Left ventricle myocardium inferior (tissue), 1 donor: ENCODE measurements around the gene ANKRD36. TPM values are rescaled to one million over a fixed set of nuclear protein-coding genes. Genes with fewer than 3 reads are reported as not detected.
A peak's percentile ranks its signal among the peaks of the same experiment; 100 is the strongest.
"Not testable (repeated sequence)": the region's sequence is repeated elsewhere in the genome, so short reads cannot be mapped to it uniquely, and the experiment has no call there.

Experiments used
- DNase-seq: peaks from one replicate; pipeline ENCODE4 v3.0.0-alpha.2; 2020
- H3K27ac ChIP-seq: fragments of 200-600 bp; replicated peaks from 2 replicates; pipeline ENCODE4 v1.8.0; 2021
- H3K27me3 ChIP-seq: fragments of 200-600 bp; 2 replicates; pipeline ENCODE4 v1.8.0; 2021; ENCODE audit warnings: low read depth
- H3K36me3 ChIP-seq: fragments of 200-600 bp; 2 replicates; pipeline ENCODE4 v1.8.0; 2021
- H3K4me1 ChIP-seq: fragments of 200-600 bp; 2 replicates; pipeline ENCODE4 v1.8.0; 2021
- H3K4me3 ChIP-seq: fragments of 200-600 bp; 2 replicates; pipeline ENCODE4 v1.8.0; 2021; ENCODE audit warnings: mild to moderate bottlenecking, moderate library complexity
- H3K9me3 ChIP-seq: fragments of 200-600 bp; replicated peaks from 2 replicates; pipeline ENCODE4 v1.8.0; 2021
- intact Hi-C: fragments of 100-400 bp; cut with micrococcal nuclease; formaldehyde crosslinking; loops from one replicate; pipeline ENCODE4 v1.11.0; 2022
- total RNA-seq: library from RNA; stranded (reverse); fragmentation: NEBNext Ultra II Directional; extraction: Animal tissue kit (Norgen Biotek cat#: 25700); gene quantifications from one replicate; pipeline ENCODE4 v1.2.1, GENCODE V29; 2021
- TF ChIP-seq, protein P1 (sequence below): fragments of 200-600 bp; IDR thresholded peaks from 2 replicates; pipeline ENCODE4 v1.8.0; 2021; ENCODE audit warnings: antibody characterized with exemption, mild to moderate bottlenecking, borderline replicate concordance
- donor health status: DM: no; HTN: yes; CAD: no; lungs with severe emphysema.

The ANKRD36 gene
- total RNA-seq, 1 donor from 2014 or later, result 4.3 TPM

DNA sequence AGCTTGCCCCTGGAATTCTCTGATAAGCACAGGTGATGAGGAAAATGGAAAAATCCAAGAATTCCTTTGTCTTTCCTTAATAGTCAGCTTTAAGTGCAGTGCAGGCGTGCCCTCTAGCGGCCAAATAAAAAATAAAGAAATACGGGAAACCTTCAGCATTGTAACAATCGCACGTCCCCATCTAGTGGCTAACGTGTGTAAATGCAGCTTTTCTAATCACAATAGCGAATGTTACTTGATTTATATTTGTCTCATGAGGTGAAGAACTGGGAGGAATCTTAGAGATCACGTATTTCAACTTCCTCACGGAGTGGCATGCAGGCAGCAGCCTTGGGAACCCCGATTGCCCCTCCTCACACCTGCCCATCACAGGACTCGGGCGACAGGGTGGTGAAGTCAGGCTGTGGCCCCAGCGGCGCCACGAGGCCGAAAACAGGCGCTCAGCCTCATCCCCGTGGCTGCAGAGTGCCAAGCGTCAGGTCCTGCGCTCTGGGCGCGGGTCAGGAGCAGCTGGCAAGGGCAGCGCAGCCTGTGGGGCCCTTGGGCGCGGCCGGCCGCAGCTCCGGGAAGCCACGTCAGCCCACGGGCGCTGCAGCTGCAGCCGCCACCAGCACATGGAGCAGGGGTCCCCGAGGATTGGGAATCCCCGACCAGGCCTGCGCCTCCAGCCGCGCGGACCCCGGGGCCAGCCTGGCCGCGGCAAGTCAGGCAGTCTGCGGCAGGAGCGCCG is 468 bp upstream of the ANKRD36 start:
- H3K9me3 ChIP-seq, H3K36me3 ChIP-seq, H3K4me1 ChIP-seq, H3K27me3 ChIP-seq, intact Hi-C loops: not testable (repeated sequence)
- TF ChIP-seq, protein P1, sequence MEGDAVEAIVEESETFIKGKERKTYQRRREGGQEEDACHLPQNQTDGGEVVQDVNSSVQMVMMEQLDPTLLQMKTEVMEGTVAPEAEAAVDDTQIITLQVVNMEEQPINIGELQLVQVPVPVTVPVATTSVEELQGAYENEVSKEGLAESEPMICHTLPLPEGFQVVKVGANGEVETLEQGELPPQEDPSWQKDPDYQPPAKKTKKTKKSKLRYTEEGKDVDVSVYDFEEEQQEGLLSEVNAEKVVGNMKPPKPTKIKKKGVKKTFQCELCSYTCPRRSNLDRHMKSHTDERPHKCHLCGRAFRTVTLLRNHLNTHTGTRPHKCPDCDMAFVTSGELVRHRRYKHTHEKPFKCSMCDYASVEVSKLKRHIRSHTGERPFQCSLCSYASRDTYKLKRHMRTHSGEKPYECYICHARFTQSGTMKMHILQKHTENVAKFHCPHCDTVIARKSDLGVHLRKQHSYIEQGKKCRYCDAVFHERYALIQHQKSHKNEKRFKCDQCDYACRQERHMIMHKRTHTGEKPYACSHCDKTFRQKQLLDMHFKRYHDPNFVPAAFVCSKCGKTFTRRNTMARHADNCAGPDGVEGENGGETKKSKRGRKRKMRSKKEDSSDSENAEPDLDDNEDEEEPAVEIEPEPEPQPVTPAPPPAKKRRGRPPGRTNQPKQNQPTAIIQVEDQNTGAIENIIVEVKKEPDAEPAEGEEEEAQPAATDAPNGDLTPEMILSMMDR, result peak; percentile 85
- H3K4me3 ChIP-seq, result peak overlapping the region; percentile 91
- DNase-seq, result peak; percentile 36
- peak overlapping the region; percentile 97 for H3K27ac ChIP-seq

DNA sequence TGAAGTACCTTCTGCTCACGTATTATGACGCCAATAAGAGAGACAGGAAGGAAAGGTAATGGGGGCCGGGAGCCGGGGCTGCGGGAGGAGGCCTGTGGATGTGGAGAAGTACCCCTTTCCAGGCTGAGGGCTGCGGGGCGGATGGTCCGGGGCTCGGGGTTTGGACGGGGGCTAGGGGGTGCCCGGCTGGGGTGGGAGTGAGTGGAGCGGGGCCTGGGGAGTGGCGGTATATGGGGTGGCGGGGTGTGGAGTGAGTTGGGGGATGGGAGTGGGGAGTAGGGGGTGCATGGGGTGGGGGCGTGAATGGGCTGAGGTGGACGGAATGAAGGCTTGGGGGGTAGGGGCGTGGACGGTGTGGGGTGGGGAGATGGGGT is 916 bp downstream of the ANKRD36 start:
- intact Hi-C loops, result not testable (repeated sequence)

DNA sequence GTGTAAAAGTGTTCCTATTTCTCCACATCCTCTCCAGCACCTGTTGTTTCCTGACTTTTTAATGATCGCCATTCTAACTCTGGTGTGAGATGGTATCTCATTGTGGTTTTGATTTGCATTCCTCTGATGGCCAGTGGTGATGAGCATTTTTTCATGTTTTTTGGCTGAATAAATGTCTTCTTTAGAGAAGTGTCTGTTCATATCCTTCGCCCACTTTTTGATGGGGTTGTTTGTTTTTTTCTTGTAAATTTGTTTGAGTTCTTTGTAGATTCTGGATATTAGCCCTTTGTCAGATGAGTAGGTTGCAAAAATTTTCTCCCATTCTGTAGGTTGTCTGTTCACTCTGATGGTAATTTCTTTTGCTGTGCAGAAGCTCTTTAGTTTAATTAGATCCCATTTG is 16.1 kb downstream of the ANKRD36 start:
- H3K4me3 ChIP-seq, H3K36me3 ChIP-seq, H3K9me3 ChIP-seq, H3K27ac ChIP-seq, intact Hi-C loops, DNase-seq, H3K4me1 ChIP-seq, H3K27me3 ChIP-seq: not testable (repeated sequence)

More for the DNA sequence above, 916 bp downstream of the ANKRD36 start:
- H3K9me3 ChIP-seq, H3K36me3 ChIP-seq, H3K27me3 ChIP-seq, H3K4me1 ChIP-seq: not testable (repeated sequence)
- DNase-seq, result peak; percentile 28
- Histone ChIP-seq H3K27ac (peak overlapping the region; percentile 97), H3K4me3 (peak overlapping the region; percentile 91)

DNA sequence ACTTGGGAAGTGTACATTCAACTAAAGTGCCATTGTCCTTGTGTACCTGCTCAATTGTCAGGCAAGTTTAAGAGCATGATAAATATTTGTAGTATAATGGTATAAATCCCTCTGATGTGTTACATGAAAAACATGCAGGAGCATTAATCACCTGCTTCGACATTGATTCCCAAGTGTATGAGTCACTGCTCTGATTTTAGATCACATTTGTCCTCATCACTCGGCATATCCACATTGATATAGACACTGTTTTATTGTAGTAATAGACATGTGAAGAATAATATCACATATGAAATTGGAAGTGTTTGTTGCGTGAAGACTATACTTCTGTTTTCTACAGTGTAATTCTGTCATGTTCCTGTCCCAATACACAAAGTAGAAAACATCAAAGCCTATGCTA is 31.1 kb downstream of the ANKRD36 start:
- intact Hi-C loops, H3K9me3 ChIP-seq, H3K4me1 ChIP-seq, DNase-seq, H3K4me3 ChIP-seq, H3K27ac ChIP-seq, H3K27me3 ChIP-seq: not testable (repeated sequence)
- H3K36me3 ChIP-seq, result peaks cover 30% of the 10 kb centered on the region

DNA sequence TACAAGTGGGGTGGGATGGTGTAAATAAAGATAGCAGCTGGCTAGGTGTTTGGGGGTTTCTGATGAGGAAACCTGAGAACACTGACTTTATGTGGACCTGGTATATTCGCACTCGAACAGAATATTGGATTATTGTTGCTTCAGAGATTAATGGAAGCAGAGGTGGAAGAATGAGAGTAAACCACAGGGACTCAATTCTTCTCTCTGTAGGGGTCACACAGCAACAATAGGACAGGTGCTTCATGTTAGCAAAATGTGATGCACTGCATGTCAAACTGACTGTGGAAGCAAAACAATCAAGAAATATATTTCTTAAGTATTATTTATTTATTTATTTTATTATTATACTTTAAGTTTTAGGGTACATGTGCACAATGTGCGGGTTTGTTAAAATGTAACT is 53.6 kb downstream of the ANKRD36 start:
- DNase-seq, H3K4me3 ChIP-seq, H3K27ac ChIP-seq, H3K27me3 ChIP-seq, intact Hi-C loops, H3K9me3 ChIP-seq, H3K4me1 ChIP-seq: not testable (repeated sequence)
- H3K36me3 ChIP-seq, result peaks cover 40% of the 10 kb centered on the region

DNA sequence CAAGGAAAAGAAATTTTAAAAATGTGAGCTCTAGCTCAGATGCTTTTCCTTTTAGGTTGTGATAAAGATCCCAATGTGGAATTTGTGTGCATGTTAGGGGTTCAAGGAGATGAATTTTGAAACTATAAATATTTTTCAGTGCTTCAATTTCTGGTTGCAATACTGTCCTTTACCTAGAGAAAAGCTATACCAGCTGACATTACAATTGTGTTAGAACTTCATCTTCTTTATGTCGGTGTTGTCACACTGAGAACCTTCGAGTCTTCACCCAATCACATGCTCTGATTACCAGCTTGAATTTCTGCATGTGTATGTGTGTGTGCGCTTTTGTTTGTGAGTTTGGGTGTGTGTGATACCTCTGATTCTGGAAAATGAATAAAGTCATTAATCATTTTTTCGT is 55.0 kb downstream of the ANKRD36 start:
- H3K9me3 ChIP-seq, H3K4me3 ChIP-seq, H3K4me1 ChIP-seq, DNase-seq, intact Hi-C loops, H3K27me3 ChIP-seq, H3K27ac ChIP-seq: not testable (repeated sequence)
- peaks cover 40% of the 10 kb centered on the region for H3K36me3 ChIP-seq

DNA sequence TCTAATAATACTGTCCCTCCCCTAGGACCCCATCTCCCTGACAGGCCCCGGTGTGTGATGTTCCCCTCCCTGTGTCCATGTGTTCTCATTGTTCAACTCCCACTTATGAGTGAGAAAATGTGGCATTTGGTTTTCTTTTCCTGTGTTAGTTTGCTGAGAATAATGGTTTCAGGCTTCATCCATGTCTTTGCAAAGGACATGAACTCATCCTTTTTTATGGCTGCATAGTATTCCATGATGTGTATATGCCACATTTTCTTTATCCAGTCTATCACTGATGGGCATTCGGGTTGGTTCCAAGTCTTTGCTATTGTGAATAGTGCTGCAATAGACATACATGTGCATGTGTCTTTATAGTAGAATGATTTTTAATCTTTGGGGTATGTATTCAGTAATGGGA is 55.6 kb downstream of the ANKRD36 start:
- H3K4me1 ChIP-seq, H3K27me3 ChIP-seq, H3K4me3 ChIP-seq, intact Hi-C loops, DNase-seq, H3K9me3 ChIP-seq, H3K27ac ChIP-seq: not testable (repeated sequence)
- peaks cover 36% of the 10 kb centered on the region for H3K36me3 ChIP-seq

DNA sequence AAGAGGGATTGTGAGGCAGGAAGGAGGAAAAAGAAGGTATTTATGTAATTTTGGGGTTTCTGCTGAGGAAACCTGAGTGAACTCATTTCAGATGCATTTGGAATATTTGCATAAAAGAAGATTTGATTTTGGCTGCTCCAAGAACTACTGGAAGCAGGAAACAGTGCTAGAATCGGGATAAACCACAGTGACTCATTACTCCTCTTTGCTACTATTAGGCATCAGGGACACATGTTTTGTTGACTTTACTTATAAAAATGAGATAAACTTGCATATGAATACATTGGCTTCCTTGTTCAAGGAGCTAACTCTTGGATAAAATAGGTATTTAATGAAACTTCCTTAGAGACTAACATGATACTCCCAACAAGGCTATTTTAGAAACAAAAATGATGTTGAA is 67.4 kb downstream of the ANKRD36 start:
- intact Hi-C loops, H3K27ac ChIP-seq, H3K4me3 ChIP-seq, DNase-seq, H3K27me3 ChIP-seq, H3K4me1 ChIP-seq, H3K9me3 ChIP-seq: not testable (repeated sequence)
- peaks cover 31% of the 10 kb centered on the region for H3K36me3 ChIP-seq

DNA sequence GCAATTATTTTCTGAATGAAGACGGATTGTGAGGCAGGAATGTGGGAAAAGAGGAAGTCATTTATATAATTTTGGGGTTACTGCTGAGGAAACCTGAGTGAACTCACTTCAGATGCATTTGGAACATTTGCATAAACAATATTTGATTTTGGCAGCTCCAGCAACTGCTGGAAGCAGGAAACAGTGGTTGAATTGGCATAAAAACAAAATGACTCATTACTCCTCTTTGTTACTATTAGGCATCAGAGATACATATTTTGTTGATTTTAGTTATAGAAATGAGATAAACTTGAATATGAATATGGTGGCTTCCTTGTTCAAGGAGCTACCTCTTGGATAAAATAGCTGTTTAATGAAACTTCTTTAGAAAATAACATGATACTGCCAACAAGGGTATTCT is 82.4 kb downstream of the ANKRD36 start:
- H3K27ac ChIP-seq, intact Hi-C loops, DNase-seq, H3K27me3 ChIP-seq, H3K9me3 ChIP-seq, H3K4me1 ChIP-seq, H3K4me3 ChIP-seq: not testable (repeated sequence)
- peaks cover 82% of the 10 kb centered on the region for H3K36me3 ChIP-seq

DNA sequence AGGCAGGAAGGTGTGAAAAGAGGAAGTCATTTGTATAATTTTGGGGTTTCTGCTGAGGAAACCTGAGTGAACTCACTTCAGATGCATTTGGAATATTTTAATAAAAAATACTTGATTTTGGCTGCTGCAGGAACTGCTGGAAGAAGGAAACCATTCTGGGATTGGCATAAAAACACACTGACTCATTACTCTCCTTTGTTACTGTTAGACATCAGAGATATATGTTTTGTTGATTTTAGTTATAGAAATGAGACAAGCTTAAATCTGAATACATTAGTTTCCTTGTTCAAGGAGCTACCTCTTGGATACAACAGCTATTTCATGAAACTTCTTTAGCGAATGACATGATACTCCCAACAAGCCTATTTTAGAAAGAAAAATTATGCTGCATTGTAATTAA is 84.3 kb downstream of the ANKRD36 start:
- H3K4me3 ChIP-seq, H3K27ac ChIP-seq, DNase-seq, H3K9me3 ChIP-seq, intact Hi-C loops, H3K4me1 ChIP-seq, H3K27me3 ChIP-seq: not testable (repeated sequence)
- H3K36me3 ChIP-seq, result peaks cover 79% of the 10 kb centered on the region

DNA sequence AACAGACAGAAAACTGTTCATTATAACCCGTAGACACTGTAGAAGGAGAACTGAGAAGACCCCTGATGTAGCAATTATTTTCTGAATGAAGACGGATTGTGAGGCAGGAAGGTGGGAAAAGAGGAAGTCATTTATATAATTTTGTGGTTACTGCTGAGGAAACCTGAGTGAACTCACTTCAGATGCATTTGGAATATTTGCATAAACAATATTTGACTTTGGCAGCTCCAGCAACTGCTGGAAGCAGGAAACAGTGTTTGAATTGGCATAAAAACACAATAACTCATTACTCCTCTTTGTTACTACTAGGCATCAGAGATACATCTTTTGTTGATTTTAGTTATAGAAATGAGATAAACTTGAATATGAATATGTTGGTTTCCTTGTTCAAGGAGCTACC is 87.9 kb downstream of the ANKRD36 start:
- H3K27ac ChIP-seq, H3K27me3 ChIP-seq, H3K4me1 ChIP-seq, intact Hi-C loops, DNase-seq, H3K4me3 ChIP-seq, H3K9me3 ChIP-seq: not testable (repeated sequence)
- H3K36me3 ChIP-seq, result peaks cover 62% of the 10 kb centered on the region

DNA sequence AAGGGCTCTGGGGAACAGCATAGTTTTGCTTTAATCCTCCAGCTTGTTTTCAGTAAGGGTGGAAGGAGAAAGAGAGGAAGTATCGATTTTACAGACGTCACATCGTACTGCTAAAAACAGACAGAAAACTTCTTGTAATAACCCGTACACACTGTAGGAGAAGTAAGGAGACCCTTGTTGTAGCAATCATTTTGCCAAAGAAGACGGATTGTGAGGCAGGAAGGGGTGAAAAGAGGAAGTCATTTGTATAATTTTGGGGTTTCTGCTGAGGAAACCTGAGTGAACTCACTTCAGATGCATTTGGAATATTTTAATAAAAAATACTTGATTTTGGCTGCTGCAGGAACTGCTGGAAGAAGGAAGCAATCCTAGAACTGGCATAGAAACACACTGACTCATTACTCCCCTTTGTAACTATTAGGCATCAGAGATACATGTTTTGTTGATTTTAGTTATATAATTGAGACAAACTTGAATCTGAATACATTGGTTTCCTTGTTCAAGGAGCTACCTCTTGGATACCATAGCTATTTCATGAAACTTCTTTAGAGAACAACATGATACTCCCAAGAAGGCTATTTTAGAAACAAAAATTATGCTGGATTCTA is 89.8 kb downstream of the ANKRD36 start:
- intact Hi-C loops, H3K4me3 ChIP-seq, H3K27me3 ChIP-seq, H3K27ac ChIP-seq, DNase-seq, H3K4me1 ChIP-seq, H3K9me3 ChIP-seq: not testable (repeated sequence)
- peaks cover 43% of the 10 kb centered on the region for H3K36me3 ChIP-seq
